WTC11 (cell line): ENCODE measurements around the gene CXorf38. TPM values are rescaled to one million over a fixed set of nuclear protein-coding genes. Genes with fewer than 3 reads are reported as not detected.

Experiments used
- ATAC-seq: fragments of 200-7000 bp; cut with Tn5 transposase; 2 replicates; pipeline ENCODE4 v1.10.0; 2021; ENCODE audit warnings: mild to moderate bottlenecking, moderate library complexity
- CTCF ChIA-PET: fragments of 300-600 bp; sonication (Branson Sonifier 250); formaldehyde crosslinking; loops from one replicate; lab custom pipeline; 2021; ENCODE audit warnings: antibody characterized with exemption; lab: Charles Lee
- POLR2A ChIA-PET: fragments of 350-600 bp; sonication (Branson Sonifier 250); formaldehyde crosslinking; loops from one replicate; lab custom pipeline; 2021; ENCODE audit warnings: antibody characterized with exemption; lab: Charles Lee
- DNase-seq: peaks from one replicate; pipeline ENCODE4 v3.0.0; 2021; ENCODE audit warnings: low spot score
- H3K27ac Mint-ChIP-seq: 2 replicates; pipeline ENCODE4 v1.8.0; 2021; ENCODE audit warnings: mixed read lengths
- H3K27me3 Mint-ChIP-seq: 2 replicates; pipeline ENCODE4 v1.8.0; 2021; ENCODE audit warnings: low read depth, mild to moderate bottlenecking, moderate library complexity, mixed read lengths
- H3K36me3 Mint-ChIP-seq: 2 replicates; pipeline ENCODE4 v1.8.0; 2021; ENCODE audit warnings: mixed read lengths
- H3K4me1 Mint-ChIP-seq: 2 replicates; pipeline ENCODE4 v1.8.0; 2022; ENCODE audit warnings: mixed read lengths
- H3K4me3 Mint-ChIP-seq: 2 replicates; pipeline ENCODE4 v1.8.0; 2021; ENCODE audit warnings: mild to moderate bottlenecking, moderate library complexity, mixed read lengths
- H3K9me3 Mint-ChIP-seq: 2 replicates; pipeline ENCODE4 v1.8.0; 2021; ENCODE audit warnings: mixed read lengths
- CREM ChIP-seq: sonication (generic); formaldehyde crosslinking; IDR thresholded peaks from 2 replicates; pipeline ENCODE4 v1.8.1; 2022; ENCODE audit warnings: mild to moderate bottlenecking, missing genetic modification reagents, moderate library complexity
- EMX1 ChIP-seq: fragments of 250-450 bp; sonication (Bioruptor Pico); IDR thresholded peaks from 2 replicates; pipeline ENCODE4 v1.8.0; 2021; ENCODE audit warnings: mild to moderate bottlenecking
- FOXP1 ChIP-seq: sonication (generic); formaldehyde crosslinking; IDR thresholded peaks from 2 replicates; pipeline ENCODE4 v1.8.0; 2022; ENCODE audit warnings: missing genetic modification reagents, mild to moderate bottlenecking, moderate library complexity, borderline replicate concordance
- MLX ChIP-seq: sonication (generic); formaldehyde crosslinking; IDR thresholded peaks from 2 replicates; pipeline ENCODE4 v1.8.1; 2023; ENCODE audit warnings: mild to moderate bottlenecking, missing genetic modification reagents, moderate library complexity
- MXD4 ChIP-seq: fragments of 250-450 bp; sonication (Bioruptor Pico); IDR thresholded peaks from 2 replicates; pipeline ENCODE4 v1.8.0; 2021; ENCODE audit warnings: mild to moderate bottlenecking, moderate library complexity, borderline replicate concordance
- total RNA-seq: library from RNA; stranded (reverse); gene quantifications from 3 replicates; pipeline ENCODE4 v1.2.3, GENCODE V29; 2021
- TF ChIP-seq, protein P1 (sequence below): sonication (generic); formaldehyde crosslinking; IDR thresholded peaks from 2 replicates; pipeline ENCODE4 v1.8.0; 2023; ENCODE audit warnings: missing genetic modification reagents, mild to moderate bottlenecking, borderline replicate concordance
- TF ChIP-seq, protein P2 (sequence below): sonication (generic); formaldehyde crosslinking; IDR thresholded peaks from 2 replicates; pipeline ENCODE4 v1.8.1; 2023; ENCODE audit warnings: mild to moderate bottlenecking, missing genetic modification reagents, moderate library complexity
- TF ChIP-seq, protein P3 (sequence below): fragments of 250-450 bp; sonication (Bioruptor Pico); IDR thresholded peaks from 2 replicates; pipeline ENCODE4 v1.9.0; 2021; ENCODE audit warnings: mild to moderate bottlenecking
- TF ChIP-seq, protein P4 (sequence below): fragments of 200-600 bp; IDR thresholded peaks from 2 replicates; pipeline ENCODE4 v1.8.0; 2022; ENCODE audit warnings: antibody characterized with exemption

CXorf38 gene
- total RNA-seq, 1 experiment from 2014 or later: 10.0 TPM

DNA sequence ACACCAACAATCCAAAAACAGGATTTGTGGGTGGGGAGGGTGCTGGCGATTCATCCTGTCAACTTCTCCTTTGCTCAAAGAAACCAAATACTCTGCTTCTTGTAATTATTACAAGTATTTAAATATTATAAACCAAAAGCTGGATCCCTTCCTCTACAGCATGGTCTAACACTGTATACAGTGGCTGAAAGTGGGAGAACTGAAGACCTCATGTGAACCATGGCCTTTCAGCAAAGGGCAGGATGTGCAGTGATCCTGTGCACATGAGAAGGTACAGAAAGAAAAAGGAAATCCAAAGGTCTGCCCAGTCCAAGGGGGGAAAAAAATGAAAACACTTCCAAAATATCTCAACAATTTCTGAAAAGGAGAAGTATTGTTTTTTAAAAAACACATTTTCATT is 5.3 kb upstream of the CXorf38 start (continued):
- TF ChIP-seq, protein P1, sequence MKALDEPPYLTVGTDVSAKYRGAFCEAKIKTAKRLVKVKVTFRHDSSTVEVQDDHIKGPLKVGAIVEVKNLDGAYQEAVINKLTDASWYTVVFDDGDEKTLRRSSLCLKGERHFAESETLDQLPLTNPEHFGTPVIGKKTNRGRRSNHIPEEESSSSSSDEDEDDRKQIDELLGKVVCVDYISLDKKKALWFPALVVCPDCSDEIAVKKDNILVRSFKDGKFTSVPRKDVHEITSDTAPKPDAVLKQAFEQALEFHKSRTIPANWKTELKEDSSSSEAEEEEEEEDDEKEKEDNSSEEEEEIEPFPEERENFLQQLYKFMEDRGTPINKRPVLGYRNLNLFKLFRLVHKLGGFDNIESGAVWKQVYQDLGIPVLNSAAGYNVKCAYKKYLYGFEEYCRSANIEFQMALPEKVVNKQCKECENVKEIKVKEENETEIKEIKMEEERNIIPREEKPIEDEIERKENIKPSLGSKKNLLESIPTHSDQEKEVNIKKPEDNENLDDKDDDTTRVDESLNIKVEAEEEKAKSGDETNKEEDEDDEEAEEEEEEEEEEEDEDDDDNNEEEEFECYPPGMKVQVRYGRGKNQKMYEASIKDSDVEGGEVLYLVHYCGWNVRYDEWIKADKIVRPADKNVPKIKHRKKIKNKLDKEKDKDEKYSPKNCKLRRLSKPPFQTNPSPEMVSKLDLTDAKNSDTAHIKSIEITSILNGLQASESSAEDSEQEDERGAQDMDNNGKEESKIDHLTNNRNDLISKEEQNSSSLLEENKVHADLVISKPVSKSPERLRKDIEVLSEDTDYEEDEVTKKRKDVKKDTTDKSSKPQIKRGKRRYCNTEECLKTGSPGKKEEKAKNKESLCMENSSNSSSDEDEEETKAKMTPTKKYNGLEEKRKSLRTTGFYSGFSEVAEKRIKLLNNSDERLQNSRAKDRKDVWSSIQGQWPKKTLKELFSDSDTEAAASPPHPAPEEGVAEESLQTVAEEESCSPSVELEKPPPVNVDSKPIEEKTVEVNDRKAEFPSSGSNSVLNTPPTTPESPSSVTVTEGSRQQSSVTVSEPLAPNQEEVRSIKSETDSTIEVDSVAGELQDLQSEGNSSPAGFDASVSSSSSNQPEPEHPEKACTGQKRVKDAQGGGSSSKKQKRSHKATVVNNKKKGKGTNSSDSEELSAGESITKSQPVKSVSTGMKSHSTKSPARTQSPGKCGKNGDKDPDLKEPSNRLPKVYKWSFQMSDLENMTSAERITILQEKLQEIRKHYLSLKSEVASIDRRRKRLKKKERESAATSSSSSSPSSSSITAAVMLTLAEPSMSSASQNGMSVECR (CRISPR knock-in tag): no peak
- TF ChIP-seq, protein P2, sequence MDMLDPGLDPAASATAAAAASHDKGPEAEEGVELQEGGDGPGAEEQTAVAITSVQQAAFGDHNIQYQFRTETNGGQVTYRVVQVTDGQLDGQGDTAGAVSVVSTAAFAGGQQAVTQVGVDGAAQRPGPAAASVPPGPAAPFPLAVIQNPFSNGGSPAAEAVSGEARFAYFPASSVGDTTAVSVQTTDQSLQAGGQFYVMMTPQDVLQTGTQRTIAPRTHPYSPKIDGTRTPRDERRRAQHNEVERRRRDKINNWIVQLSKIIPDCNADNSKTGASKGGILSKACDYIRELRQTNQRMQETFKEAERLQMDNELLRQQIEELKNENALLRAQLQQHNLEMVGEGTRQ (CRISPR knock-in tag): no peak
- TF ChIP-seq, all 79 proteins: peak for 0

GRCh38 chrX:40651620-40652223 is 4.4 kb upstream of the CXorf38 start:
- Mint-ChIP-seq H3K27ac (no peak overlapping the region), H3K9me3 (no peaks in the 10 kb centered on the region), H3K4me1 (peaks cover 6% of the 10 kb centered on the region)
- DNase-seq: peak; percentile 33
- ATAC-seq: no peak
- TF ChIP-seq, protein P3, sequence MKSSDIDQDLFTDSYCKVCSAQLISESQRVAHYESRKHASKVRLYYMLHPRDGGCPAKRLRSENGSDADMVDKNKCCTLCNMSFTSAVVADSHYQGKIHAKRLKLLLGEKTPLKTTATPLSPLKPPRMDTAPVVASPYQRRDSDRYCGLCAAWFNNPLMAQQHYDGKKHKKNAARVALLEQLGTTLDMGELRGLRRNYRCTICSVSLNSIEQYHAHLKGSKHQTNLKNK: no peak
- TF ChIP-seq, protein P4, sequence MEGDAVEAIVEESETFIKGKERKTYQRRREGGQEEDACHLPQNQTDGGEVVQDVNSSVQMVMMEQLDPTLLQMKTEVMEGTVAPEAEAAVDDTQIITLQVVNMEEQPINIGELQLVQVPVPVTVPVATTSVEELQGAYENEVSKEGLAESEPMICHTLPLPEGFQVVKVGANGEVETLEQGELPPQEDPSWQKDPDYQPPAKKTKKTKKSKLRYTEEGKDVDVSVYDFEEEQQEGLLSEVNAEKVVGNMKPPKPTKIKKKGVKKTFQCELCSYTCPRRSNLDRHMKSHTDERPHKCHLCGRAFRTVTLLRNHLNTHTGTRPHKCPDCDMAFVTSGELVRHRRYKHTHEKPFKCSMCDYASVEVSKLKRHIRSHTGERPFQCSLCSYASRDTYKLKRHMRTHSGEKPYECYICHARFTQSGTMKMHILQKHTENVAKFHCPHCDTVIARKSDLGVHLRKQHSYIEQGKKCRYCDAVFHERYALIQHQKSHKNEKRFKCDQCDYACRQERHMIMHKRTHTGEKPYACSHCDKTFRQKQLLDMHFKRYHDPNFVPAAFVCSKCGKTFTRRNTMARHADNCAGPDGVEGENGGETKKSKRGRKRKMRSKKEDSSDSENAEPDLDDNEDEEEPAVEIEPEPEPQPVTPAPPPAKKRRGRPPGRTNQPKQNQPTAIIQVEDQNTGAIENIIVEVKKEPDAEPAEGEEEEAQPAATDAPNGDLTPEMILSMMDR: peak; percentile 49
- TF ChIP-seq FOXP1 (no peak), CREM (CRISPR knock-in tag) (no peak), MLX (no peak), EMX1 (CRISPR knock-in tag) (no peak)
- TF ChIP-seq, all 79 proteins: peak for 1
- Mint-ChIP-seq H3K36me3 (peaks cover 23% of the 10 kb centered on the region), H3K4me3 (no peak overlapping the region), H3K27me3 (no peaks in the 10 kb centered on the region; the same call in 1 of the 2 replicates)
- POLR2A ChIA-PET: no interaction called here
- CTCF ChIA-PET: interaction anchor here (0.6 to 1.5 kb wide), 8 partner anchors 10 to 643 kb away, joined by 3 to 6 read pairs (median 3); partner anchors contain the start of gene USP9X

- ATAC-seq: peak; percentile 33
- H3K27ac Mint-ChIP-seq: peak overlapping the region; percentile 28
- DNase-seq: peak; percentile 16
- CTCF ChIA-PET: no interaction called here
- no peaks in the 10 kb centered on the region; the same call in 1 of the 2 replicates for H3K27me3 Mint-ChIP-seq
- H3K4me3 Mint-ChIP-seq: peak overlapping the region; percentile 89
- H3K36me3 Mint-ChIP-seq: peaks cover 12% of the 10 kb centered on the region
- no peak for TF ChIP-seq MXD4
- TF ChIP-seq, all 79 proteins: peak for 0
- peaks cover 19% of the 10 kb centered on the region for H3K4me1 Mint-ChIP-seq
- H3K9me3 Mint-ChIP-seq: no peaks in the 10 kb centered on the region
- POLR2A ChIA-PET: no interaction called here
These were observed 663 bp downstream of the CXorf38 start for GRCh38 chrX:40646489-40647306.
